HG03175 (cell line): Measurements from ENCODE around the gene GPR89B.
"Not testable (repeated sequence)": the region's sequence is repeated elsewhere in the genome, so short reads cannot be mapped to it uniquely, and the experiment has no call there.

Source experiments
- ATAC-seq: cut with Tn5 transposase; IDR thresholded peaks from one replicate; pipeline ENCODE4 v1.9.1; 2021; ENCODE audit warnings: mild to moderate bottlenecking, moderate library complexity; ENCODE audit not compliant: unreplicated experiment

GPR89B gene

DNA sequence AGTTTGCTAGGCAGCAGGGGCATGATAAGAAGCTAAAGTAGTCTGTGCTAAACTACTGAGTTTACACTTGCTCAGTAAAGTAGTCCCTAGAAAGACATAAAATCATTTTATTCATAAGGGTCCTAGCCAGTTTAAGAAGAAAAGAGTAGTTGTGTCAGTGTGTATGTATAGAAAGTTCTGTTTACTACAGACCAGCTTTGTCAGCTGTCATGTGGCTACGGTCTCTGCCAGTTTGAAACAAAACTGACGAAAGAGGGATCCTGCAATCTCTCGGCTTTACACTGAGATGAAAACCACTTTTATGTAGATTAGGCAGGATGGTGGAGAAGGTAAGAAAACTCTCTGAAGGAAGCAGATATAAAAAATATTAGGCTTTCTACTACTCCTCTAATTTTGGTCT lies 7.1 kb downstream of the GPR89B start:
- ATAC-seq: not testable (repeated sequence)

- ATAC-seq: not testable (repeated sequence)
Measured at GRCh38 chr1:147940456-147940855, 12.2 kb downstream of the GPR89B start.

DNA sequence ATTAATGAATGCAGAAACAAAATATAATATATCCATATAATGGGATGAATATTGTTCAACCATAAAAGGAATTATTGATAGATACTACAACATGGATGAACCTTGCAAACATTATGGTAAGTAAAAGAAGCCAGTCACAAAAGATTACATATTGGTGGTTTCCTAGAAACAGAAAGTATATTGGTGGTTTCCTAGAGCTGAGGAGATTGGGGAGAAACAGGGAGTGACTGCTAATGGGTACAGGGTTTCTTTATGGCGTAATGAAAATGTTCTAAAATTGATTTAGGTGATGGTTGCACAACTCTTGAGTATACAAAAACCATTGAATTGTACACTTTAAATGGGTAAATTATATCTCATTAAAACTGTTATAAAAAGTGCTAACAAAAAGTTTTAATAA lies 14.3 kb downstream of the GPR89B start:
- ATAC-seq: not testable (repeated sequence)

DNA sequence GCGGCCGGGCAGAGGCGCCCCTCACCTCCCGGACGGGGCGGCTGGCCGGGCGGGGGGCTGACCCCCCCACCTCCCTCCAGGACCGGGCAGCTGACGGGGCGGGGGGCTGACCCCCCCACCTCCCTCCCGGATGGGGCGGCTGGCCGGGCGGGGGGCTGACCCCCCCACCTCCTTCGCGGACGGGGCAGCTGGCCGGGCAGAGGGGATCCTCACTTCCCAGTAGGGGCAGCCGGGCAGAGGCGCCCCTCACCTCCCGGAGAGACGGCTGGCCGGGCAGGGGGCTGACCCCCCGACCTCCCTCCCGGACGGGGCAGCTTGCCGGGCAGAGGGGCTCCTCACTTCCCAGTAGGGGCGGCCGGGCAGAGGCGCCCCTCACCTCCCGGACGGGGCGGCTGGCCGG lies 21.3 kb downstream of the GPR89B start:
- not testable (repeated sequence) for ATAC-seq

GRCh38 chr1:147958906-147959305 lies 30.7 kb downstream of the GPR89B start:
- not testable (repeated sequence) for ATAC-seq

DNA sequence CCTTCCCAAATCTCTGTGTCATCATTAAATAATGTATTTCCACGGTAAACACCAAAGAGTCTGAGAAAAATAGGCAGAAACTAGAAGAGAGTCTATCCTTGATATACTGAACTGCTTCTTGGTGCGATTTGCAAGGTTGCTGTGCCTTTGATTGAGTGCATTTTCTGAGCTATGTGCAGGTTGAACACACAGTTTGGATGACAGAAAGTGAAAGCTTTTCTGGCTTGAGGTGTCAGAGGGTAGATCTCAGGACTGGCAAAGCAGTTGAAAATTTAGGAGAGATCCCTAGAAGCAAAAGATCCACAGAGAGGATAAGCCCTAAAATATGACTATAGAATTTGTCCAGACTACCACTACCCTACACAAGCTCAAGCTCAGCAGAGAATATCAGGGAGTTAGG lies 31.5 kb downstream of the GPR89B start:
- ATAC-seq: not testable (repeated sequence)

- ATAC-seq: not testable (repeated sequence)
Measured at GRCh38 chr1:147964575-147964974, 36.4 kb downstream of the GPR89B start.

GRCh38 chr1:147966657-147967056 lies 38.4 kb downstream of the GPR89B start:
- ATAC-seq: not testable (repeated sequence)

DNA sequence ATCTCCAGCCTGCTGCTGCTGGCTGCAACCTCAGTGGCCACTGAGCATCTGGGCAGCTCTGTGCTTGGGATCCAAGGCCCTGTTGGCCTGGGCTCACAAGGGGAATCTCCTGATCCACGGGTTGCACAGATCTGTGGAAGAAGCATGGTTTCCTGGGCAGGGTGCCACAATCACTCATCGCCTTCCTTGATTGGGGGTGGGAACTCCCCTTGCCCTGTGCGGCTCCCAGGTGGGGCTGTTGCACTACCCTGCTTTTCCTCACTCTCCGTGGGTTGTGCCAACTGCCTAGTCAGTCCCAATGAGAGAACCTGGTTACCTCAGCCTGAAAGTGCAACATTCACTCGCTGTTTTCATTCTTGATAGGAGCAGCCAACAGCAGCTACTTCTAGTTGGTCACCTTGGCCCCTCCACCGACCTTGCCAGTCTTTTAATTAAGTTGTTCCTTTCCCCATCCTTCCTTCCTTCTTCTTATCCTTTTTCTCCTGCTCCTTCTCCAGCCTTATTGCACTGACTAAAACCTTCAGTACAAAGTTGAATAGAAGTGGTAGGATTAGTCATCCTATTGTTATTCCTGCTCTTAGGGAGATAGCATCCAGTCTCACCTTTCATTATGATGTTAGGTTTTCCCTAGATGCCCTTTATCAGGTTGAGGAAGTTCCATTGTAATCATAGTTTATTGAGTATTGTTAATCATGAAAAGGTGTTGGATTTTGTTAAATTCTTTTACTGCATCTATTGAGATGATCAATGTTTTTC lies 50.9 kb downstream of the GPR89B start:
- ATAC-seq: not testable (repeated sequence)

DNA sequence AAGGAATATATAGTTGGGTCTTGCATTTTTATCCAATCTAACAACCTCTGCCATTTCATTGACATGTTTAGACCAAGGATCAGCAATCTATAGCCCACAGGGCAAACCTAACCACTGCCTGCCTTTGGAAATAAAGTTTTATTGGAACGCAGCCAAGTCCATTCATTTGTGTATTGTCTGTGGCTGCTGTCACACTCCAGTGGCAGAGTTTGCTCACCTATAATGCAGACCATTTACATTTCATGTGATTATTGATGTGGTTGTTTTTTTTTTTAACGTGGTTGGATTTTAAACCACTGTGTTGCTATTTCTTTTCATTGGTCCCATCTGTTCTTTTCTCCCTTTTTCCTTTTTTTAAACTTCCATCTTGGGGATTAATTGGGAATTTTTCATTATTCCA lies 57.2 kb downstream of the GPR89B start:
- ATAC-seq: not testable (repeated sequence)

- ATAC-seq: not testable (repeated sequence)
Measured at GRCh38 chr1:147987893-147988292, 59.7 kb downstream of the GPR89B start.

GRCh38 chr1:147992916-147993315 lies 64.7 kb downstream of the GPR89B start:
- not testable (repeated sequence) for ATAC-seq

- not testable (repeated sequence) for ATAC-seq
Measured at GRCh38 chr1:147993400-147993799, 65.2 kb downstream of the GPR89B start.

DNA sequence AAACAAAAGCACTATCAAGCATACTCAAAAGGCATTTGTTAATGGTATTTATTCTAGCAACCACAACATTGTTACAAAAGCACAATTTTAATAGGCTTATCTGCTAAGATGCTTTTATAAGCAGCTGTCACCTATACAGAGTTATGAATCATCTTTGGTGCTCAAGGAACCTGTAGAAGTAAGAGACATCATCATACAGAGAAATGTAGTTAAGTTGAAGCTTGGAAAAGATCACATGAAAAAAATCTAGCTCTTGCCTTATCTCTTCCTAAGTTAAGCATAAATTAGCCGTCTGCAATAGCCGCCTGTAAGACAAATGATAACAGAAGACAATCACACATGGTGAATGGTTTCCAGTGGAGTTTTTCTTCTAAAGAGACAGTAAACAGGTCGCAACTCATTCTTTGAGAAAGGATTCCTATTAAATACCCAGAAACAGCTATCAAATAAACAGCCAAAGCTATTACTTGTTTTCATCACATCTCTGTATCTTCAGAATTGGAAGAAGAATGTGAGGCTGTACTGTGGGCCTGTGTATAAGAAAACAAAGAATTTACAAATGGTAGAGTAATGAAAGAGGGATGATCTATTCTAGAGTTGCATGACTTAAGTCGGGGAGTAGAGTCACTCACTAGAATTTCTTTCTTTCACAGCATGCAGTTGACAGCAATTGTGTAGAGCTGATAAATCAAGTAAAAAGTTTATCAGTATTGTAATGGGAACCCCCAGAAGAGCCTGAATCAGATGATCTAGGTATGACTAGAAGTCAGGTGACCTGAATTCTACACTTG lies 65.8 kb downstream of the GPR89B start:
- ATAC-seq: not testable (repeated sequence)

DNA sequence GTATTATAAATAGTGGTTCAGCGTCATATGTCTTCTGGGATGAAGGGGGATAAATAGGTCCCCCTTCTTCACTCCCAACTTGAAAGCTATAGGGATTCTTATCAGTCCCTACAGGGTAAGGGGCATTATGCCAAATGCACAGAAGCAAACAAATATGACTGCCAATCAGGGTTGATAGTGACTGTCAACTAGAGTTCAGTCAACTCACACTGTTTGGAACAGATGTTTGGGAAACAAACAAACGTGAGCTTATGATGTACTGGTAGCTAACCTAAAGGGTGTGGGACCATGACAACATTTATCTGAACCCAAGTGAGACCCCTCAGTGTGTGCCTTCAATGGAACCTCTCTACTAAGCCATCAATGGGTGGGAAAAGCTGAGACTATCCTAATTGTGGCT lies 67.9 kb downstream of the GPR89B start:
- ATAC-seq: not testable (repeated sequence)

DNA sequence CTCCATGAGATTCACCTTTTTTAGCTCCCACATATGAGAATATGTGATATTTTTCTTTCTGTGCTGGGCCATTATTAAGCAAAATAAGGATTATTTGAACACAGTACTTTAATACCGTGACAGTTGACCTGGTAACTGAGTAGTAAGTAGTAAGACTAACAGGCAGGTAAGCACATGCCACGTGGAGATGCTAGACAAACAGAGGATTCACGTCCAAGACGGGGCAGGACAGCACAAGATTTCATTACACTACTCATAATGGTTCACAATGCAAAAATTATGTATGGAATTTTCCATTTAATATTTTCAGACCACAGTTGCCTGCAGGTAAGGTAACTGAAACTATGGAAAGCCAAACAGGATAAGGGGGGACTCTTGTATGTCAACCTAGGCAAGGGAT lies 79.5 kb downstream of the GPR89B start:
- ATAC-seq: not testable (repeated sequence)

DNA sequence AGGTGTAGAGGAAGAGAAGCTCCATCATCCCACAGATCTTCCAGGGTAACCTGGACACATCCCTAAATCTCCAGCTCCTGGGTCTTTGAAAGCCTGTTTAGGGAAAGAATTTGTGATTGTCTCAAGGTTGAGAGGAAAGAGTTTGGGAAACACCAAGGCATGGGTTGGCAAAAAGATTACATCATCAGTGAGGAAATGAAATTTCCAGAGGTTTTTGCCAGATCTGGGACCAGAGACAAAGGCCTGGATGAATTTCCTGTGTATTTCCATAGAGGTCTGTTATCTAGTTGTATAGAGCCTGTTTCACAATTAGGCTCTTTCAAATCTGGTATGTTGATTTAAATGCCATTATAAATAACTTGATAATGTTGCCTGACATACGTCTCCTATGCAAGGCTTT lies 82.3 kb downstream of the GPR89B start:
- no peak for ATAC-seq

- ATAC-seq: not testable (repeated sequence)
Measured at GRCh38 chr1:148013177-148014144, 85.2 kb downstream of the GPR89B start.

- ATAC-seq: not testable (repeated sequence)
Measured at GRCh38 chr1:148014289-148015200, 86.3 kb downstream of the GPR89B start.

DNA sequence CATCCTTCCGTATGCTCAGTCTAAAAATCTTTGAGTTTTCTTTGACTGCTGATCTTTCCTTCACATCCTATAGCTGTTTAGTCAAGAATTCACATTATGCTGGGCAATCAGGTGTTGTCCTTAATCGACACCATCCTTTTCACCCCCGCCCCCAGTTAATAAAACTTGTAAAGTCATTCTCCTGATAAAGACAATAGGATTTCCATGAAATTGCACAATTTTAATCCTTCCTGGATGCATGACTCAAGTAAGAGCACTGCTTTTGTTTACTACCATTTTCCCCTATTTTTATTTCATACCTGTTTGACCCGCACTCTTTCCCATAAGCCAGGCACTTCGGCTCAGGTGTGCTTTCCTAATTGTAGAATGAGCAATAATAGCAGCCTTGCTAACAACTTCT lies 96.7 kb downstream of the GPR89B start:
- not testable (repeated sequence) for ATAC-seq
